Keratinocyte (primary cell): ENCODE results near the gene SULF2. TPM values are rescaled to one million over a fixed set of nuclear protein-coding genes. Genes with fewer than 3 reads are reported as not detected.

ENCODE experiments used
- DNase-seq: peaks from one replicate; pipeline ENCODE4 v3.0.0-alpha.2; 2011; ENCODE audit warnings: low read depth, missing footprints, low spot score
- FAIRE-seq: peaks from 2 replicates; lab custom pipeline; 2011; peaks lifted over from hg19 to GRCh38; lab: Jason Lieb, UNC
- H2AFZ ChIP-seq: 2 replicates; pipeline ENCODE4 v1.6.0; 2012; ENCODE audit warnings: low read length, control low read depth, inconsistent platforms; ENCODE audit not compliant: control insufficient read depth
- H3K27ac ChIP-seq: 2 replicates; pipeline ENCODE4 v1.5.1; 2011; ENCODE audit warnings: low read length; ENCODE audit not compliant: control insufficient read depth, insufficient read depth
- H3K27me3 ChIP-seq: 3 replicates; pipeline ENCODE4 v1.6.0; 2011; ENCODE audit warnings: low read length; ENCODE audit not compliant: control insufficient read depth, insufficient read depth; ENCODE audit errors: extremely low read depth
- H3K36me3 ChIP-seq, 2 experiments: 2 replicates in 1 of 2; 3 replicates in 1 of 2; pipeline ENCODE4 v1.5.1; 2011; ENCODE audit warnings: low read length in 2 of 2, mild to moderate bottlenecking in 1 of 2; ENCODE audit not compliant: control insufficient read depth in 2 of 2, insufficient read depth in 2 of 2; ENCODE audit errors: extremely low read depth in 1 of 2
- H3K4me1 ChIP-seq: 3 replicates; pipeline ENCODE4 v1.5.1; 2011; ENCODE audit warnings: low read length; ENCODE audit not compliant: control insufficient read depth, insufficient read depth; ENCODE audit errors: extremely low read depth
- H3K4me2 ChIP-seq: 3 replicates; pipeline ENCODE4 v1.6.0; 2011; ENCODE audit warnings: low read depth, low read length; ENCODE audit not compliant: control insufficient read depth, insufficient read depth; ENCODE audit errors: extremely low read depth
- H3K4me3 ChIP-seq, 3 experiments: fragments of 200-600 bp in 1 of 3; sonication (generic) in 1 of 3; 2 replicates in 2 of 3; 3 replicates in 1 of 3; pipeline ENCODE4 v1.5.1; 2011 to 2016; ENCODE audit warnings: low read length in 3 of 3, mild to moderate bottlenecking in 3 of 3, control low read depth in 2 of 3, inconsistent platforms in 1 of 3, low read depth in 1 of 3, mixed read lengths in 1 of 3, mixed run types in 1 of 3, moderate library complexity in 1 of 3; ENCODE audit not compliant: control insufficient read depth in 2 of 3, insufficient read depth in 2 of 3; ENCODE audit errors: extremely low read depth in 1 of 3
- H3K79me2 ChIP-seq: 2 replicates; pipeline ENCODE4 v1.6.0; 2012; ENCODE audit warnings: low read length; ENCODE audit not compliant: control insufficient read depth, insufficient read depth
- H3K9ac ChIP-seq: 3 replicates; pipeline ENCODE4 v1.6.0; 2011; ENCODE audit warnings: low read length; ENCODE audit not compliant: control insufficient read depth, insufficient read depth; ENCODE audit errors: extremely low read depth
- H3K9me1 ChIP-seq: 3 replicates; pipeline ENCODE4 v1.6.0; 2011; ENCODE audit warnings: low read length; ENCODE audit not compliant: control insufficient read depth, insufficient read depth; ENCODE audit errors: extremely low read depth
- H3K9me3 ChIP-seq: 2 replicates; pipeline ENCODE4 v1.5.1; 2012; ENCODE audit warnings: low read depth, low read length; ENCODE audit not compliant: control insufficient read depth
- H4K20me1 ChIP-seq: 3 replicates; pipeline ENCODE4 v1.6.0; 2011; ENCODE audit warnings: low read length; ENCODE audit not compliant: control insufficient read depth, insufficient read depth; ENCODE audit errors: extremely low read depth
- EZH2 ChIP-seq: IDR thresholded peaks from one replicate; pipeline ENCODE4 v1.6.1; 2012; ENCODE audit warnings: inconsistent platforms, mild to moderate bottlenecking, low read length, moderate library complexity
- dilution Hi-C: fragments of 300-500 bp; cut with MboI; formaldehyde crosslinking; loops from one replicate; pipeline ENCODE4 v1.7.0; 2020; ENCODE audit warnings: low sequenced_read_pairs; ENCODE audit not compliant: extremely low pct_ligation_motif_present
- polyA plus RNA-seq, 5 experiments: library from polyadenylated mRNA; depleted of rRNA in 3 of 5; stranded (reverse) in 3 of 5; stranded (forward) in 1 of 5; unstranded in 1 of 5; fragments of >200 nt; gene quantifications; 1 replicate in 1 of 5; 2 replicates in 3 of 5; 3 replicates in 1 of 5; pipeline versions ENCODE4 v1.2.1 to v1.2.3, GENCODE V29; 2011 to 2012; ENCODE audit warnings: missing spikeins in 2 of 5, low read depth in 1 of 5, low replicate concordance in 1 of 5
- TF ChIP-seq, protein P1 (sequence below), 3 experiments: IDR thresholded peaks in 1 of 3; conservative IDR thresholded peaks in 1 of 3; optimal IDR thresholded peaks in 1 of 3; 2 replicates in 2 of 3; 3 replicates in 1 of 3; pipeline versions ENCODE3 to v1.5.1; 2011; ENCODE audit warnings: low read length in 3 of 3, mild to moderate bottlenecking in 3 of 3, moderate library complexity in 2 of 3, control low read depth in 1 of 3, inconsistent platforms in 1 of 3; ENCODE audit not compliant: insufficient read depth in 2 of 3; ENCODE audit errors: extremely low read depth in 1 of 3

The SULF2 gene
- polyA plus RNA-seq, 1 donor (not counting 4 experiments of a cell fraction or from before 2014, with no cell fraction given), result 64.4 TPM

DNA sequence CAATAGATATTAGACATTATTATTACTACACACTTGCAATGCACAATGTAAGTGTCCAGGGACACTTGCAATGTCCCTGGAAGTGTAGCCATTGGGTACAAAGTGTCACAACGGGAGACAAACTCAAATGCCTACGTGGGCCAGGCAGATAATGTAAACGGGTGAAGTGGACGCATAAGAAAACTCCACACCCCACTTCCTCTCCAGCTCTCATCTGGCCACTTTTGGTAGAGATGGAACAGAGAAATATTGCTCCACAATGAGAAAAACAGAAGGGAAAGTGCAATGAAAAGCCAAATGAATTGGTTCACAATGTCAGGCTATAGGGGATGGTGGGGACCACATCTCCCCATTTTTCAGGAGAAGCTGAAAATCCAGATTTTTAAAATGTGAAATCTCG lies 9.4 kb downstream of the SULF2 start:
- H3K9me1 ChIP-seq, result peaks cover 3% of the 10 kb centered on the region
- no peaks in the 10 kb centered on the region for H3K4me1 ChIP-seq
- peaks cover 9 to 12% of the 10 kb centered on the region in 2 experiments for H3K36me3 ChIP-seq
- FAIRE-seq (no peak), DNase-seq (no peak)
- dilution Hi-C loops, result loop anchor here (25.0 kb wide), 1 partner anchor 511 kb away; no protein-coding TSS in a partner anchor
- H4K20me1 ChIP-seq, result peaks cover 16% of the 10 kb centered on the region
- H3K79me2 ChIP-seq, result peaks cover 95% of the 10 kb centered on the region
- H3K4me2 ChIP-seq, result no peak overlapping the region
- no peak overlapping the region for H2AFZ ChIP-seq
- no peaks in the 10 kb centered on the region for H3K27me3 ChIP-seq
- no peak overlapping the region for H3K9ac ChIP-seq
- no peak overlapping the region for H3K27ac ChIP-seq
- H3K9me3 ChIP-seq, result no peaks in the 10 kb centered on the region
- H3K4me3 ChIP-seq, result no peak overlapping the region
- TF ChIP-seq EZH2, result no peak
- TF ChIP-seq, protein P1, sequence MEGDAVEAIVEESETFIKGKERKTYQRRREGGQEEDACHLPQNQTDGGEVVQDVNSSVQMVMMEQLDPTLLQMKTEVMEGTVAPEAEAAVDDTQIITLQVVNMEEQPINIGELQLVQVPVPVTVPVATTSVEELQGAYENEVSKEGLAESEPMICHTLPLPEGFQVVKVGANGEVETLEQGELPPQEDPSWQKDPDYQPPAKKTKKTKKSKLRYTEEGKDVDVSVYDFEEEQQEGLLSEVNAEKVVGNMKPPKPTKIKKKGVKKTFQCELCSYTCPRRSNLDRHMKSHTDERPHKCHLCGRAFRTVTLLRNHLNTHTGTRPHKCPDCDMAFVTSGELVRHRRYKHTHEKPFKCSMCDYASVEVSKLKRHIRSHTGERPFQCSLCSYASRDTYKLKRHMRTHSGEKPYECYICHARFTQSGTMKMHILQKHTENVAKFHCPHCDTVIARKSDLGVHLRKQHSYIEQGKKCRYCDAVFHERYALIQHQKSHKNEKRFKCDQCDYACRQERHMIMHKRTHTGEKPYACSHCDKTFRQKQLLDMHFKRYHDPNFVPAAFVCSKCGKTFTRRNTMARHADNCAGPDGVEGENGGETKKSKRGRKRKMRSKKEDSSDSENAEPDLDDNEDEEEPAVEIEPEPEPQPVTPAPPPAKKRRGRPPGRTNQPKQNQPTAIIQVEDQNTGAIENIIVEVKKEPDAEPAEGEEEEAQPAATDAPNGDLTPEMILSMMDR (optimal IDR thresholded peaks at IDR 0.05 in 1 of 3, IDR thresholded peaks at IDR 0.05 in 1 of 3, conservative IDR thresholded peaks at IDR 0.05 in 1 of 3; ENCODE audit: extremely low read depth in 1 of 3, insufficient read depth in 2 of 3, low read length in 3 of 3), result no peak

DNA sequence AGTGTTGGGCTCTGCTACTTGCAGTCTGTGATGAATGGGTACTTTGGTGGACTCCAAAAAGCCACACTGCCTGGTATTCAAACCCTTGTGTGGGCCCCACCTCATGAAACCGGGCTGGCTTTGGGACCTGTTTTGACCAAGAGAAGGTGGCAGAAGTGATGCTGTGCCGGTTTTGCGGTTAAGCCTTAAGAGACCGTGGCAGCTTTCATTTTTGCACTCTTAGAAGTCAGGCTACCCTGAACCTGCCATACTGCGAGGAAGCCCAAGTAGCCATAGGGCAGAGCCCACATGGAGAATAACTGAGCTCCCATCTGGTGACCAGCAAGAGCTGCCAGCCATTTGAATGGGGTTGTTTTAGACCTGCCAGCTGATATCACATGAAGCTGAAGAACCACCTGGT lies 10.2 kb downstream of the SULF2 start:
- no peak for TF ChIP-seq EZH2
- TF ChIP-seq, protein P1 (optimal IDR thresholded peaks at IDR 0.05 in 1 of 3, IDR thresholded peaks at IDR 0.05 in 1 of 3, conservative IDR thresholded peaks at IDR 0.05 in 1 of 3; ENCODE audit: extremely low read depth in 1 of 3, insufficient read depth in 2 of 3, low read length in 3 of 3), result no peak
- Histone ChIP-seq H3K9me3 (no peaks in the 10 kb centered on the region), H3K27me3 (no peaks in the 10 kb centered on the region), H3K9me1 (peaks cover 3% of the 10 kb centered on the region), H3K9ac (no peak overlapping the region), H3K36me3 (peaks cover 14 to 20% of the 10 kb centered on the region in 2 experiments), H3K4me1 (no peaks in the 10 kb centered on the region), H2AFZ (no peak overlapping the region), H4K20me1 (peaks cover 16% of the 10 kb centered on the region), H3K79me2 (peaks cover 95% of the 10 kb centered on the region), H3K4me2 (no peak overlapping the region), H3K27ac (no peak overlapping the region), H3K4me3 (no peak overlapping the region)
- FAIRE-seq (no peak), DNase-seq (no peak)
- dilution Hi-C loops, result loop anchor here (25.0 kb wide), 1 partner anchor 512 kb away; no protein-coding TSS in a partner anchor
